H54 (cell line): ENCODE data around the gene SHISA9.

ENCODE experiments used
- DNase-seq: peaks from one replicate; pipeline ENCODE4 v3.0.0; 2011; ENCODE audit warnings: low spot score, mixed read lengths; ENCODE audit not compliant: insufficient read length
- FAIRE-seq: peaks from 3 replicates; lab custom pipeline; 2011; peaks lifted over from hg19 to GRCh38; lab: Jason Lieb, UNC
- POLR2A ChIP-seq: IDR thresholded peaks from 2 replicates; pipeline ENCODE4 v1.6.1; 2011; ENCODE audit warnings: low read depth, mild to moderate bottlenecking, low read length

Gene SHISA9

GRCh38 chr16:13158427-13158826 lies 257.0 kb downstream of the SHISA9 start:
- FAIRE-seq (no peak), DNase-seq (no peak)
- TF ChIP-seq POLR2A: no peak

GRCh38 chr16:13165024-13165423 lies 263.6 kb downstream of the SHISA9 start:
- DNase-seq: no peak
- FAIRE-seq: no peak
- no peak for TF ChIP-seq POLR2A

- no peak for FAIRE-seq
- no peak for DNase-seq
- TF ChIP-seq POLR2A: no peak
Observed at GRCh38 chr16:13168091-13168572, 266.7 kb downstream of the SHISA9 start.

GRCh38 chr16:13171313-13171712 lies 269.9 kb downstream of the SHISA9 start:
- DNase-seq (no peak), FAIRE-seq (no peak)
- TF ChIP-seq POLR2A: no peak

- TF ChIP-seq POLR2A: no peak
- FAIRE-seq (no peak), DNase-seq (no peak)
Observed at GRCh38 chr16:13176711-13177110, 275.3 kb downstream of the SHISA9 start.

- FAIRE-seq (no peak), DNase-seq (no peak)
- TF ChIP-seq POLR2A: no peak
Observed at GRCh38 chr16:13178318-13178717, 276.9 kb downstream of the SHISA9 start.

GRCh38 chr16:13181432-13181831 lies 280.0 kb downstream of the SHISA9 start:
- TF ChIP-seq POLR2A: no peak
- no peak for DNase-seq
- FAIRE-seq: no peak

- DNase-seq (no peak), FAIRE-seq (no peak)
- no peak for TF ChIP-seq POLR2A
Observed at GRCh38 chr16:13186813-13187212, 285.4 kb downstream of the SHISA9 start.

GRCh38 chr16:13189250-13189649 lies 287.9 kb downstream of the SHISA9 start:
- FAIRE-seq (no peak), DNase-seq (no peak)
- no peak for TF ChIP-seq POLR2A

- DNase-seq: no peak
- no peak for FAIRE-seq
Observed at GRCh38 chr16:13193721-13194120, 292.3 kb downstream of the SHISA9 start.

GRCh38 chr16:13194766-13195165 lies 293.4 kb downstream of the SHISA9 start:
- no peak for FAIRE-seq

More at GRCh38 chr16:13193721-13194120, 292.3 kb downstream of the SHISA9 start:
- TF ChIP-seq POLR2A: no peak

GRCh38 chr16:13203725-13204124 lies 302.3 kb downstream of the SHISA9 start:
- FAIRE-seq (no peak), DNase-seq (no peak)
- TF ChIP-seq POLR2A: no peak

More at GRCh38 chr16:13194766-13195165, 293.4 kb downstream of the SHISA9 start:
- no peak for DNase-seq
- no peak for TF ChIP-seq POLR2A

- no peak for DNase-seq
- TF ChIP-seq POLR2A: no peak
- no peak for FAIRE-seq
Observed at GRCh38 chr16:13205352-13205751, 304.0 kb downstream of the SHISA9 start.

GRCh38 chr16:13206606-13207005 lies 305.2 kb downstream of the SHISA9 start:
- DNase-seq (no peak), FAIRE-seq (no peak)
- no peak for TF ChIP-seq POLR2A

GRCh38 chr16:13207151-13207550 lies 305.8 kb downstream of the SHISA9 start:
- TF ChIP-seq POLR2A: no peak
- no peak for FAIRE-seq
- no peak for DNase-seq
